Cerebellar cortex (tissue), 1 donor: ENCODE results near the gene IFT81.
A peak's percentile ranks its signal among the peaks of the same experiment; 100 is the strongest.
"Not testable (repeated sequence)": the region's sequence is repeated elsewhere in the genome, so short reads cannot be mapped to it uniquely, and the experiment has no call there.

Experiments
- DNase-seq: peaks from one replicate; pipeline ENCODE4 v3.0.0-alpha.2; 2015; ENCODE audit warnings: low spot score

The IFT81 gene

GRCh38 chr12:110205931-110206330, 81.8 kb downstream of the IFT81 start:
- DNase-seq, result no peak

GRCh38 chr12:110211639-110212536, 87.7 kb downstream of the IFT81 start:
- DNase-seq, result not testable (repeated sequence)

DNA sequence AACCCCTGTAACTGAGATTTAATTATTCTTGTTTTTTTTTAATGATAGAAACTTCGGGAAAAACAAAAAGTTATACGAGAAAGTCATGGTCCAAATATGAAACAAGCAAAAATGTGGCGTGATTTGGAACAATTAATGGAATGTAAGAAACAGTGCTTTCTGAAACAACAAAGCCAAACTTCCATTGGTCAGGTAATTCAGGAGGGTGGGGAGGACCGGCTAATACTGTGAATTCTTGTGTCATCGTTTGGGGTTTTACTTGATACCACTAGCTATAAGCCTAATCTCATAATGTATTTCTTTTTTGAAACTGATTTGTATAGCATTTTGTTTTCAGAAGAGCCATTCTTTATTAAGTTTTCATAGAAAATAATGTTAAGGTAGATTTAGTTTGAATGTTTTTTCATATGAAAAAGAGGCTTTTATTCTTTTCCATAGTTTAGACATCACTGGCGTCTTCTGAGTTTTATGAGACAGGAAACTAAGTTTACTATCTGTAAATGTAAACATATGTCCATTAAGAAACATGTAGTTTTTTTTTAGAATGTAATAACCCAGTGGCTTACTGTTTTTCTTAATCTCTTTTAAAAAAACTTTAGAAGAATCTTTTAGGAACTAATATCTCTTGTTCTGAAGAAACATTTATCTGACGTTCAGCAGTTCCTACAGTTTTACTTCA, 94.0 kb downstream of the IFT81 start:
- no peak for DNase-seq

- DNase-seq, result no peak
These were observed 97.9 kb downstream of the IFT81 start for GRCh38 chr12:110222027-110222426.

DNA sequence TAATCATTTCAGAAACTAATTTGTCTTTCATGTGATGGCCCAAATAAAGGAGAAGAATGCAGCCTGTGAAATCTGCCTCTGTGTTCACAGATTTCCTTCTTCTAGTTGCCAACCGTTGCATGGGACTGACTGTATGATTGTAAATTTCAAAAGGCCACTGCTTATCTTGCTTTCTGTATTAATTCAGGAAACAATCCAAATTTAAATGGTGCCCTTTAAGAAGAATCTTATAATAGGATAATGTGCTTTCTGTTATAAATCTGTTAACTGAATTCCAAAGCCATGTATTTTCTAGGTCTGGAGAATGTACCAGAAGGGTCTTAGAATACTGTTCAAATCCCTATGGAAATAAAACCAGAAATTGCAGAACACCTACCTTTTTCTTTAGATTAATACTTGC, 98.3 kb downstream of the IFT81 start:
- no peak for DNase-seq

- no peak for DNase-seq
These were observed 99.7 kb downstream of the IFT81 start for GRCh38 chr12:110223777-110224378.

GRCh38 chr12:110224379-110225304, 100.5 kb downstream of the IFT81 start:
- peak; percentile 83 for DNase-seq

GRCh38 chr12:110227138-110227537, 103.0 kb downstream of the IFT81 start:
- DNase-seq, result no peak

- DNase-seq, result not testable (repeated sequence)
These were observed 104.2 kb downstream of the IFT81 start for GRCh38 chr12:110228348-110228747.

GRCh38 chr12:110228756-110229155, 104.6 kb downstream of the IFT81 start:
- DNase-seq, result no peak

GRCh38 chr12:110229409-110229808, 105.3 kb downstream of the IFT81 start:
- no peak for DNase-seq

- no peak for DNase-seq
These were observed 106.5 kb downstream of the IFT81 start for GRCh38 chr12:110230655-110231054.

- DNase-seq, result no peak
These were observed 109.2 kb downstream of the IFT81 start for GRCh38 chr12:110233212-110233903.

- DNase-seq, result no peak
These were observed 110.2 kb downstream of the IFT81 start for GRCh38 chr12:110234331-110234751.

DNA sequence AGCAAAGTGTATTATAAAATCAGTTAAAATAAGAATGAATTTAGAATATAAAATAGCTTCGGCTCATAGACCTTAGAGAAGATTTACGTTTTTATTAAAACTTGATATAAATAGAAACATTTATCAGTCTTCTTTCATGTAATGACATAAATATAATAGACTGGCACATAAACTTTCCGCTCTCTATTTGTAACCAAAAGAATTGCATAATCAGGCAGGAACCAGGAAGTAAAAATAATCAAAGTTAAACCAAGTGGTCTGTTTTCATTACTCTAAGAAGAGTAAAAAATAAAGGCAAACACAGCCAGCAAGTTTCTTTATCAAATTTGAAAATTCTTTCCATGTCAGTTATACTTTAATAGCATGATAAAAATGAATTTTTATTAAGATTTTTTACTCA, 110.6 kb downstream of the IFT81 start:
- DNase-seq, result no peak

- DNase-seq, result no peak
These were observed 111.2 kb downstream of the IFT81 start for GRCh38 chr12:110235383-110235782.

GRCh38 chr12:110243227-110243626, 119.1 kb downstream of the IFT81 start:
- no peak for DNase-seq

- DNase-seq, result no peak
These were observed 120.2 kb downstream of the IFT81 start for GRCh38 chr12:110244372-110244771.

GRCh38 chr12:110244829-110245228, 120.7 kb downstream of the IFT81 start:
- no peak for DNase-seq

- DNase-seq, result no peak
These were observed 121.2 kb downstream of the IFT81 start for GRCh38 chr12:110245369-110245772.
